GM21825 (cell line): Measurements from ENCODE around the gene GALNT14.

Experiments
- ATAC-seq: cut with Tn5 transposase; IDR thresholded peaks from one replicate; pipeline ENCODE4 v1.9.1; 2021; ENCODE audit warnings: mild to moderate bottlenecking, moderate library complexity; ENCODE audit not compliant: unreplicated experiment

The GALNT14 gene

DNA sequence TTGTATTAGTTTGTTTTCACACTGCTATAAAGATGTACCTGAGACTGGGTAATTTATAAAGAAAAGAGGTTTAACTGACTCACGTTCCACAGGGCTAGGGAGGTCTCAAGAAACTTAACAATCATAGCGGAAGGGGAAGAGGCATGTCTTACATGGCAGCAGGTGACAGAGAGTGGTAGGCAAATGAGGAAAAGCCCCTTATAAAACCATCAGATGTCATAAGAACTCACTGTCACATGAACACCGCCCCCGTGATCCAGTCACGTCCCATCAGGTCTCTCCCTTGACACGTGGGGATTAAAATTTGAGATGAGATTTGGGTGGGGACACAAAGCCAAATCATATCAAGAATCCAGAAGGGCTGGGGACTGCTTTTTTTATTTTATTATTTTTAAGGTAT is 120.0 kb downstream of the GALNT14 start:
- no peak for ATAC-seq

DNA sequence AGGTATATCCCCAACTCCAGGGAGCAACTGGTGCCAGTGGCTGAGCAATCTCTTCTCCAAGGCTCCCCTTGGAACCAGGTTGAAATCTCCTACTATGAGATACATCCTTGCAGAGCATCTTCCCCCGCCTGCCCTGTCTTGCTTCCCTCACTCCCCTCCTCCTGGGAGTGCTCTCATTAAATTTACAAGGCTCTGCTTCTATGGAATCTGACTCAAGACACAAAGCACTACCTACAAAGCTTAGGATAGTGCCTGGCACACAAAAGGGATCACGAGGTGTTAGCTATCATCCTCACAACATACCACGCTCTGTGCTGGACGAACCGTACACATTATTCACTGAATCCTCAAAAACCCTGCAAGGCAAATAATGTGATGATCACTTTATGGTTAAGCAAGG is 121.6 kb downstream of the GALNT14 start:
- no peak for ATAC-seq

DNA sequence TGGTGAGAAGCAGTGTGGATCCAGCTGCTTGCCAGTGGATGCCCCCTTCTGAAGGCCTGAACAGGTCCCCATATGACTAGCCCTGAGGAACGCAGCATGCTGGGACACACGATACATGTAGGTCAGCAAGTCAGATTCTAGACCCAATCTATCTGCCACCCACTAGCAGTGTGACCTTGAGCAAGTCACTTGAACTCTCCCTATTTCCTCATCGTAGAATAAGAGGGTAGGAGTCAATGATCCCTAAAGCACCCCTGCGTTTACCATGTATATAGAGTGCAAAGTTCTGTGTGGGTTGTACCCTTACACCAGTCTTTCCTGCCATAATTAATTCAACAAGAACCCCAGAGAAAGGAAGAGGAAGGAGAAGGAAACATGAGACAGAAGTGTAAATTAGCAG is 123.7 kb downstream of the GALNT14 start:
- no peak for ATAC-seq

DNA sequence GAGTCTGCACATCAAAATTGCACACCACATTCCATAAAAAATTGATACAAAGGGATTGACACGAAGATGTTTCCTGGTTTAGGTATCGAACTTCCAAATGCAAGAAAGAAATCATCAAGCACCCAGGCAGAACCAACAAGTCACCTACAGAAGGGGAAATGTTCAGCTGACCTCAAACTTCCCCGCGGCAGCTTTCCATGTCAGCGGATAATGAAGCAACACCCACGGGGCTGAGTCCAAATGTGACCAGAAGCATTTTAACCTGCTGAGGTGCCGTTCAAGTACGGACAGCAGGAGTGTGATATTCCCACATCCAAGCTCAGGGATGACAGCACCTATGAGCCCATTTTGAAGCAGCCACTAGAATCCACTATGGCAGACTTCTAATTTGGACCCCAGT is 124.9 kb downstream of the GALNT14 start:
- no peak for ATAC-seq

DNA sequence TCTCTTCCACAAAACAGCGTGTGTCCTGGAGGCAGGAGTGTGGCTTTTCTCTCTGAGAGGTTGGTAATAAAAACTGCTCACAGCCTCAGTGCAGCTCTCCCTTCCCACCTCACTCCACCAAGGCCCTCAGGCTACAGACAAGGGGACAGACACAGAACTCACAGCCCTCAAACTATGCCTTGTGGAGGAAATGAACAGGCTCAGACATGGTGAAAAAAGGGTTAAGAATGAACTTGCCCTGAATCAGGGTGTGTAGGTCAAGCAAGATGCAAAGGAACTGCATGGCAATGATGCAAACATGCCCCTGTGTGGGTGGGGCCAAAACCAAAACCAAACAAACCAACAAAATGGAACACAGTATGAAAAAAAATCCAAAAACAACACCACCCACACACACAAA is 125.8 kb downstream of the GALNT14 start:
- ATAC-seq, result no peak

- ATAC-seq, result no peak
Measured at GRCh38 chr2:31011587-31011986, 126.7 kb downstream of the GALNT14 start.

- ATAC-seq, result no peak
Measured at GRCh38 chr2:31008561-31009114, 129.6 kb downstream of the GALNT14 start.

DNA sequence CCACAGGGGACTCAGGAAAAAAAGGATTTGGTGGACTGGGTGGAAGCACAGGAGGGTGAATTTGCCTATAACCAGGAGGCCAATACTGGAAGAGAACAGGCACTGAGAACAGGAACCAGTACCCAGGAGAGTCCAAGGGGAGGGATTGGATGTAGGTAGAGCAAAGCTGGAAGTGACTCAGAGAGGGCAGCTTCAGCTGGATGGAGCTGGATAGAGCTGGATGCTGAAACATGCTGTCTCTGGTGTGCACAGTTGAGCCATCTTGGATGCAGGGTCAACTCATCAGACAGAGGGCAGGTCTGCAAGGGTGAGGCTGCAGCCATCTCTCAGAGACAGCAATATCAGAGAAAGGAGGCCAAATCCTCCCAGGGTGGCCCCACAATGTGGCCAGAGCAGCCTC is 134.0 kb downstream of the GALNT14 start:
- no peak for ATAC-seq

DNA sequence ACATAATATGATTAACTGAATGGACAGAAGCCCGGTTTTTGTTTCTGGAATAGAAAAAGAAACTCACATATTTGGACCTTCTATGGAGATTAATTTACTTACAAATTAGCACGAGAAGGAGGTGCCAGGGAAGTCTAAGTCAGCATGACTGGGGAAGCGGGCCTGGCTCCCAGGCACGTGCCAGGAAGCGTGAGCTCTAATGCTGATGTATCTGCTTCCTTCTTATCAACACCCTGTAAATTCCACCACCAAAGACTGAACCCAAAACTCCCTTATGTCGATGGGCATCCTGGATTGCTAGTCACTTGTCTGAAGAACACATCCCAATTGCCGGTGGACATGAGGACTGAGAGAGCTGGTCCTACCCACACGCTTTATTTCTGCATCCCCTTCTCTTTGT is 134.5 kb downstream of the GALNT14 start:
- no peak for ATAC-seq

GRCh38 chr2:31002537-31003150 is 135.6 kb downstream of the GALNT14 start:
- ATAC-seq, result no peak

GRCh38 chr2:31000970-31001369 is 137.3 kb downstream of the GALNT14 start:
- no peak for ATAC-seq

DNA sequence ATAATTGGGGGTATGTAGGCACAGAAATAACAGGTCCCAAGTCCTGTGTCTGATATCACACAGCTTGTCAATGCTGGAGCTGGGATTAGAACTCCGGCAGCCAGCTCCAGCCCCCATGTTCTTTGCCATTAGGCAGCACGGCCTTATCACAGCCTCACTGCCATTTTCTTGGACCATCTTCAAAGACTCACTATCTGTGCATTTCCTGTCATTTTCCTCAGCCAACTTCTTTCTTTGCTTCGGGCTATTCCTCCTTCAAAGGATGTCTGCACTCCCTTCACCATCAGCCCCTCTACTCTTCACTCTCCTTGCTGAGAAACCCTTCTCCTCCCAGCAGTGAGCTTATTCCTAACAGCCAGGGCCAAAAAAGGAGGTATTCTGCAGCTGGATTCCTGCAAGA is 139.6 kb downstream of the GALNT14 start:
- ATAC-seq, result no peak

GRCh38 chr2:30997979-30998378 is 140.3 kb downstream of the GALNT14 start:
- no peak for ATAC-seq

DNA sequence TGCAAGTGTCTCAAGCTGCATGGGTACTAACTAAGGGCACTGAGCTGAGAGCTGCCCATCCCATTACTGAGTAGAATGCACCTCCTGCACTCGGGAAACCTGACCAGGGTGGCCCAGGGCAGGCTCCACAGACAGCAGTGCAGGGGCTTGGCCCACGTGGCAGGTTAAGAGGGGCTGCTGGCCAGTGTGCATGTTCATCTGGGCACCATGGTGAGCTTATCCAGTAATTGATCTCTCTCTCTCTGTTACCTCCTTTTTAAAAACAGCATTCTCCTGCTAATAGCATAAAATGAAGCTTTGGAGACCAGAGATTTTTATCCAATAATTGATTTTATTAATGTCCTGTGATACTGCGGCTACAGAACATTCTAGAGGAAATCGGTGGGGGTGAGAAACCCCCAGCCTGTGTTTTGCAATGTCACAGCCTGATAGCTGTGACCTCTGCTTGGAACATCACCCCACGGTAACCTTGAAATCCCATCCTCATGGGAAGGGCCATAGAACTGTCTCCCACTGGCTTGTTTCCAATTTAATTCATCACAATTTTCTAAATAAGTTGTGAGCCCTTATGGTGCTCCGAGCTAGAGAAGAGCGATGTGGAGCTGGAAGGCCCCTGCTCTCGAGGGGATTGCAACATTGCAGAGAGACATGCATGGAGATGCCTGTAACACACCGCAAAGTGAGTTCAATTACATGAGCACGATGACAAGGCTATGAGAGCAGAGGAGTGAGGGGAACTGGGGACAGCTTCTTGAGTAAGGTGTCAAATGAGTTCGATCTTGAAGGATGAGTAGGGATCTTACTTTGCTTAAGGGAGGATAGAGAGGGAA is 143.8 kb downstream of the GALNT14 start:
- ATAC-seq, result no peak

DNA sequence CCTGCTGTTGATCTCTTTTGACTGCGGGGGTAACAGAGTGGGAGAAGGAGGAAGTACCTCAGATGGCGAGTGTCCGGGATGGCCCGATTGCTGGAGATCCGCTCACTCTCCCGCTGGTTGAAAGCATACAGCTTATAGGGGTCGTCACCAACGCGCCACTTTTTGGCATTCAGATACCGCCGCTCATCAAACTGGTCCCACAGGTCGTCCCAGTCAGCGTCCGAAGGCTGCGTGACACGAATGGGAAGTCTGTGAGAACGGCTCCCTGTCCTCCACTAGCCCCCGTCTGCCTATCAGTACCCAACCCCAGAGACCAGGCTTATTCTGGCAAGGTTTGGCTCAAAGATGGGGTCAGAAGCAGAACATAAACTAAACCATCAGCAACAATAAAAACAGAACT is 145.5 kb downstream of the GALNT14 start:
- ATAC-seq, result no peak

GRCh38 chr2:30990671-30991070 is 147.6 kb downstream of the GALNT14 start:
- no peak for ATAC-seq

- ATAC-seq, result no peak
Measured at GRCh38 chr2:30990176-30990575, 148.1 kb downstream of the GALNT14 start.

- ATAC-seq, result no peak
Measured at GRCh38 chr2:30989746-30990145, 148.5 kb downstream of the GALNT14 start.

- no peak for ATAC-seq
Measured at GRCh38 chr2:30987566-30987965, 150.7 kb downstream of the GALNT14 start.

- no peak for ATAC-seq
Measured at GRCh38 chr2:30986231-30986580, 152.0 kb downstream of the GALNT14 start.

- ATAC-seq, result no peak
Measured at GRCh38 chr2:30985493-30986230, 152.6 kb downstream of the GALNT14 start.

DNA sequence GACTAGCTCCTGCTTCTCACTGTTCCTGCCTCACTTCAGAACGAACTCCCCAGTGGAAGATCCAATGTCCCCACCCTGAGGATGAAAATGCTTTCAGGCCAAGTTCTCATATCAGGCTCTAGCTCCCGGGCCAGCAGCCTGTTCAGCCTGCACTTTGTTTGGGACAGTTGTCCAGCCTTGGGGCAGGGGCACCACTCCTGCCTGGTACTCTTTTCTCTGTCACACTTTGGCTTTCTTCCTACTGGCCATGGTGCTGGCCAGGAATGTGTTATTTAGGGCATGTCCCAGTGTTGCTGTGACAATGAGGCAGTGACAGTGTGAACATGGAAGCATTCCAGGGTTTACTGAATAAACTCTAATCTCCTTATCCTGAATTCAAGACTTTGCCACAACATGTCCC is 154.1 kb downstream of the GALNT14 start:
- ATAC-seq, result no peak
